HG03565 (cell line): ENCODE data around the gene GOSR2.
A peak's percentile ranks its signal among the peaks of the same experiment; 100 is the strongest.

Experiments
- ATAC-seq: cut with Tn5 transposase; IDR thresholded peaks from one replicate; pipeline ENCODE4 v1.9.1; 2021; ENCODE audit warnings: mild to moderate bottlenecking, moderate library complexity; ENCODE audit not compliant: unreplicated experiment

GOSR2 gene

GRCh38 chr17:46922804-46923635 is at the start of gene GOSR2:
GOSR2 (plus strand) TSS chr17:46923160; CDS start chr17:46923193, 33 bp downstream.
- ATAC-seq, result peak; percentile 73

DNA sequence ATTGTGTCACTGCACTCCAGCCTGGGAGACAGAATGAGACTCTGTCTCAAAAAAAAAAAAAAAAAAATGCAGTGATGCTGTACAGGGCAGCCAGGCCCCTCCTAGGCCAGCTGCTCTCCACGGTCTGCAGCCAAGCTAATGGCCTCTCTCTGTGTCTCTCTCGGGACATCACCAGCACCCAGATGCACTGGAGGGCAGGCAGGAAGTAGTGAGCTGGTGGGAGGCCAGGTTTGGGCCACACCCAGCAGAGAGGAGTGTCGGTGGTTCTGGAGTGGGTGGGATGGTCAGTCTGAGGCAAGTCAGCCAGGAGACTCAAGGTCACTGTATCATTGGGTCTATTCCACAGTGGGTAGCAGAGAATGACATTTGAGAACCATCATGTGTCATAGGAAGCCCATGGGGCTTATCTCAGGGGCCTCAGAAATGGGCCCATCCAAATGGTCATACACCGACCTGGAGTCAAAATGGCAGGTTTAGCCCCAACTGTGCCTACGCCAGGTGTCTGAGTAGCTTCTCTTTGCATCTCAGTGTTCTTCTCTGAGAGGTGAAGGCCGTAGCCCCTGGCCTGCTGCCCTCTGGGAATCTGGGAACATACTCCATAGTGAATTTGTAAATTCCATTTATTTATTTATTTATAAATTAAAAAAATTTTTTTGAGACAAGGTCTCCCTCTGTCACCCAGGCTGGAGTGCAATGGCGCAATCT is 48.9 kb upstream of the GOSR2 start:
- ATAC-seq, result no peak

- ATAC-seq, result no peak
Observed at GRCh38 chr17:46874906-46875305, 48.1 kb upstream of the GOSR2 start.

DNA sequence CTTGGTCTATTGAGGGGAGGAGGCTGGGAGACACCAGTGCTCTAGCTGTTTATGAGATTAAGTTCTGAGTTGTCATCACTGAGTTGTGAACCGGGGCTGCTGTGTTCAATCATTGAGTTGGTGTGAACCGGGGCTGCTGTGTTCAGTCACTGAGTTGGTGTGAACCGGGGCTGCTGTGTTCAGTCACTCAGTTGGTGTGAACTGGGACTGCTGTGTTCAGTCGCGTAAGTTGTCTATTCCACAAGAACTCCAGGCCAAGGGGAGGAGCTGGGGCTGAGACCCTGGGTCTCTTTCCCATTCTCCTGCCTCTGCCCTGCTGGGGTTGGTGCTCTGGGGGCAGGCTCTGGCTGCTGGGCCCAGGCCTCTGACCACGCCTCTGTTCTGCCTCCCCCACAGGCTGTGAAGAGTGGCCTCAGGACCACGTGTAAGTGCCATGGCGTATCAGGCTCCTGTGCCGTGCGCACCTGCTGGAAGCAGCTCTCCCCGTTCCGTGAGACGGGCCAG is 47.1 kb upstream of the GOSR2 start:
- no peak for ATAC-seq

GRCh38 chr17:46876353-46876887 is 46.5 kb upstream of the GOSR2 start:
- ATAC-seq, result no peak

- no peak for ATAC-seq
Observed at GRCh38 chr17:46876926-46877325, 46.0 kb upstream of the GOSR2 start.

- ATAC-seq, result no peak
Observed at GRCh38 chr17:46877466-46877865, 45.5 kb upstream of the GOSR2 start.

DNA sequence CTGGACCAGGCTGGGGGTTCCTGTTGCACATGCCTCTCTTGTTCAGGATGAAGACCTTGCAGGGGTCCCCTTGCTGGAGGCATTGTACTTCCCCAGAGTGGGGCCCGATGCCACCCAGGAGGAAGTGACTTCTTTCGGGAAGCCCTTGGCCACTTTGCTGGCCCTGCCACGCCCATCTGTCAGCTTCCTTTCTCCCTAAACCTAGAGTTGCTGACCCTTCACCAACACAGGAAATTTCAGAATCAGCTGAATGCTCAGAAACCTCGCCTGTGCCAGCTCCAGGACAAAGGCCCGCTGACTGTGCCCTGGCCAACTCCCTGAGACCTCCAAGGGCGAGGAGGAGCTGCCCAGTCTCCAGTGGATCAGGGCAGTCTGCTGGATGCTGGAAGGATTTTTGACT is 44.9 kb upstream of the GOSR2 start:
- ATAC-seq, result no peak

- ATAC-seq, result no peak
Observed at GRCh38 chr17:46879101-46879500, 43.9 kb upstream of the GOSR2 start.

- no peak for ATAC-seq
Observed at GRCh38 chr17:46881015-46881414, 41.9 kb upstream of the GOSR2 start.

DNA sequence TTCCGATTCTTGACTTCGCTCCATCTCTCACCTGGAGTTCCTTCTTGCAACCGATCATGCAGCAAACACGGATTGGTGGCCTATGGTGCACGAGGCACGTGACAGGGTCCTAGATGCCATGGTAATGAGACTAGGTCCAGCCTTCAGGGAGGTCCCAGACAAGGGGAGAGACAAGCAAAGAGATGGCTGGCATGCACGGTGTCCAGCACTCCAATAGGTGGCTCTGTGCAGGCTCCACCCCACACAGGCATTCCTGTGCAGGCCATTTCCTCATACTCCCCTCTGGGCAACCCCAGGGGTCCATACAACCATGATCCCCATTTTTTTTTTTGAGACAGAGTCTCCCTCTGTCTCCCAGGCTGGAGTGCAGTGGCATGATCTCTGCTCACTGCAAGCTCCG is 40.3 kb upstream of the GOSR2 start:
- ATAC-seq, result no peak

DNA sequence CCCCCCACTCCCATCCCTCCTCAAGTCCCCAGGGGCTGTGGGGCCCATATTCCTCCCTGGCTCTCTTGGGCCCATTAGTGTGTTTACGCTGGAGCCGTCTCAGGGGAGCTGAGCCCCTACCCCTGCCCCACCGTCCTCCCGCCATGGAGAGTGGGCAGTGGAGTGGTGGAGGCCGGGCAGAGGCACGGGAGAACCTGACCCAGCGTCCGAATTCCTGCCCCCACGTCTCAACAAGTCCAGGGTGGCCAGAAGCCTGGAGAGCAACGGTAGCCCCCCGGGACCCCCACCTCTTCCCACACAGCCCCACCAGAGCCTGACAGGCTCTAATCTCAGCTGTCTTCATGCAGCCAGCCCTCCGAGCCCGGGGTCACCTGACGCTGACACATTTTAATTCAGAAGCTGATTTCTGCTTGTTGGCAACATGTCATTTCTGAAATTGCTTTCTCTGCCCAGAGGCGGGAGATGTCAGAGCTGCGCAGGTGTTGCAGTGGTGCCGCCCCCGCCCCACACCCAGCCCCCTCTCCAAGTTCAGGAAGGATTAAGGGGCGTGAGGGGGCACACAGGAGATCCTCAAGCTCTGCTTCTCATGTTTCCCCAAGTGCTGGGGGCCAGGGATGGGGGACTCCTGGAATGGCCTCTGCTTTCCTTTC is 39.0 kb upstream of the GOSR2 start:
- ATAC-seq, result no peak

DNA sequence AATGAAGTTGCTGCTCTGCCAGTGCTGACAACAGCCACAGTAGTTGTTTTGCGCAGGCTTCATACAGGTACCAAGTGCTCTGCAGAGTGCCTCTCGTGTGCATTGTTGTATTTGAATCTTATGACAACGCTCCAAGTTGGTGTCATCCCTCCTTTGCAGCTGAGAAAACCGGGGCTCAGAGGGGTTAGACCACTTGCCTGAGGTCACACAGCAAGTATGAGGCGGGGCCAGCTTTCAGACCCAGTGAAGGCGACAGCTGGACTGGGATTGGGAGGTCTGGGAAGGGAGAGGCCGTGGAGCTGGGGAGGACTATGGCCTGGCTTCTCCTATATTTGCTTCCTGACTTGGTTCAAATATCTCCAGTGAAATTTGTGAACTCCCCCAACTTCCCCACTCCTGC is 38.4 kb upstream of the GOSR2 start:
- ATAC-seq, result no peak

GRCh38 chr17:46885415-46886309 is 37.3 kb upstream of the GOSR2 start:
- ATAC-seq, result no peak

DNA sequence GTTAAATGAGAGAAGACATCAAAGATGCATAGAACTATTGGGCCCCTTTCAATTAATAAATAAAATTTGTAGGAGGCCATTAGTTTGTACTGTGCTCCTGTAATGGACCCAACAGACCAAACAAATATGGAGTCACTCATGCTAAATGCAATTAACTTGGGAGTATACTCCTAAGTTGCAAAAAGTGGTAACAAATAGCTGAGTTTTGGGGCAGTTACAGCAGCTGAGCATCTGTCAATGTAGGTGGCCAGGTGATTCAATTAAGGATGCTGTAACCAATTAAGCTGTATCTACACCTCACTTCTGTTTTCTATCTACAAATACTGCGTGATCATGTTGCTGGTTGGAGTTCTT is 36.7 kb upstream of the GOSR2 start:
- no peak for ATAC-seq

DNA sequence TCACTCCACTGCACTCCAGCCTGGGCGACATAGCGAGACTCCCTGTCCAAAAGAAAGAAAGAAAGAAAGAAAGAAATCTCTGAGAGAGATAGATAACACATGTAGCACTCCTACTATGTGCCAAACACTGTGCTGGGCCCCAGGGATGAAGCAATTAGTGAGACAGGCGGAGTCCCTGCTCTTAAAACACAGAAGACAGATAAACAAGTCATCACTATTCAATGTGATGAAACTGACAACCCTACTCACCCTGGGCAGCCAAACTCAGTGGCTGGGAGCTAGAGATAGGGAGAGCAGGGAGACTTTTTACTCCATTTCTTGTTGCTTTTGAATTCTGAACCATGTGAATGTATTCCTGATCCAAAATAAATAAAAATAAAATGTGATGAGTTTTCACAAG is 35.2 kb upstream of the GOSR2 start:
- ATAC-seq, result no peak

DNA sequence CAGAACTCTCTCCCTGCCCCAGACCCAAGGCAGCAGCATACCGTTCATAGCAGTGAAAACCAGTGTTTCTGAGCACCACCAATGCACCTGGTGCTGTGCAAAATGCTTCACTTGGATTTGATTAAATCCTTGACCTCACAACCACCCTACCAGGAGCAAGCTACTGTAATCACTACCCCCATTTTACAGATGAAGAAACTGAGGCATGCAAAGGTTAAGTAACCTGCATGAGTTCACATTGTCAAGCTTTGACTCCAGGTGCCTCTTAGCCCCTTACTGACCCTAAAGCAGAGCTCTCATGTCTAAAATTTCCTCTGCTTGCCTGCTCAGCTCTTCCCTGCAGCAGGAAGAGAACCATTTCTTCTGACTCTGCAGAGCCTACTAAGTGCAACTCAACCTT is 34.2 kb upstream of the GOSR2 start:
- ATAC-seq, result no peak

- ATAC-seq, result no peak
Observed at GRCh38 chr17:46889519-46889918, 33.4 kb upstream of the GOSR2 start.

DNA sequence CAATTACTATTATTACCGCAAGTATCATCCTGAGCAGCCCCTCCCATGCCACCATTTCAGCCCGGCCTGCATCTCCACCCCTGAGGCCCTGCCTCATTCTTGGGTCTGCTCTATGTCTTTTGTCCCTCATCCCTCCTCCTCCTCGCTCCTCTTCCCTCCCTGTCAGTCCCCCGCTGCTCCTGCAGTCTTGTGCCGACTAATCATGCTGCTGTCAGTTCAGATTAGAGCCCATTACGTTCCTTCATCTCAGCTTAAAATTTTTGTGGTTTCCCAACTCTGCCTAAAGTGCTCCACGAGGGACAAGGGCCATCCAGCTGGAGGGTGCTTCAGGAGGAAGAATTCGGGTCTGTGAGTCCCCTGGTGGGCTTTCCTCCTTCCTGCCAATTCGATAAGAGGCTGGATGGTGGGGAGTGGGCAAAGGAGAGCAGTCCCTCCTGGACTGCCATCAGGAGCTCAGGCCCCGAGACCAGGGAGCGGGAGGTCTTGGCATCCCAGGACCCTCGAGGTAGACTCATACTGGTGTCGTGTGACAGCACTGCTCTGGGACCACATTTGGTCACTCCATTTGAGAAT is 32.9 kb upstream of the GOSR2 start:
- no peak for ATAC-seq

DNA sequence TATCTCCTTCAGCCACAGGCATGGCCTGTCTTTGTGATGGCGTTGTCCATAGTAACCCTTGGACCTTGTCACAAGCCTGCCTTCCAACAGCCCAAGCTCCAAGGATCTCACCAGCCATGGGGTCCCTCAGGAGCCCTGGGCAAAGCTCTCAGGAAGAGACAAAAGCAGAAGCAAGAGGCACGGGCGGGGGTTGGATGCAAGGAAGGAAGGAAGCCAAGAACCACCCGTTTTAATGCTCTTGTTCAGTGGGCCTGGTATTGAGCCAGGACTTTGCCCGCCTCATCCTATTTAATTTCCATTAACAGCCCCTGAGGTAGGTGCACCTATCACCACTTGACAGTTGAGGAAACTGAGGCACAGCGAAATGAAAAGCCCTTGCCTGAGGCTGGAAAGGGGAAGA is 32.3 kb upstream of the GOSR2 start:
- ATAC-seq, result no peak
